IPS-18a (cell line): ENCODE results near the gene B3GALT6.
"Not testable (repeated sequence)": the region's sequence is repeated elsewhere in the genome, so short reads cannot be mapped to it uniquely, and the experiment has no call there.

Source experiments
- H3K27ac ChIP-seq: one replicate; pipeline ENCODE4 v1.5.1; 2013; ENCODE audit warnings: low read length
- H3K27me3 ChIP-seq: one replicate; pipeline ENCODE4 v1.6.1; 2013; ENCODE audit warnings: mild to moderate bottlenecking, low read length; ENCODE audit not compliant: control insufficient read depth, insufficient read depth
- H3K36me3 ChIP-seq: one replicate; pipeline ENCODE4 v1.6.1; 2013; ENCODE audit warnings: low read depth, low read length; ENCODE audit not compliant: control insufficient read depth
- H3K4me1 ChIP-seq: one replicate; pipeline ENCODE4 v1.6.1; 2013; ENCODE audit warnings: low read depth, low read length; ENCODE audit not compliant: control insufficient read depth
- H3K4me3 ChIP-seq: one replicate; pipeline ENCODE4 v1.5.1; 2013; ENCODE audit warnings: low read length
- H3K9ac ChIP-seq: one replicate; pipeline ENCODE4 v1.6.1; 2013; ENCODE audit warnings: mild to moderate bottlenecking, low read length, moderate library complexity
- H3K9me3 ChIP-seq: one replicate; pipeline ENCODE4 v1.6.1; 2013; ENCODE audit warnings: low read depth, low read length; ENCODE audit not compliant: control insufficient read depth

The B3GALT6 gene

DNA sequence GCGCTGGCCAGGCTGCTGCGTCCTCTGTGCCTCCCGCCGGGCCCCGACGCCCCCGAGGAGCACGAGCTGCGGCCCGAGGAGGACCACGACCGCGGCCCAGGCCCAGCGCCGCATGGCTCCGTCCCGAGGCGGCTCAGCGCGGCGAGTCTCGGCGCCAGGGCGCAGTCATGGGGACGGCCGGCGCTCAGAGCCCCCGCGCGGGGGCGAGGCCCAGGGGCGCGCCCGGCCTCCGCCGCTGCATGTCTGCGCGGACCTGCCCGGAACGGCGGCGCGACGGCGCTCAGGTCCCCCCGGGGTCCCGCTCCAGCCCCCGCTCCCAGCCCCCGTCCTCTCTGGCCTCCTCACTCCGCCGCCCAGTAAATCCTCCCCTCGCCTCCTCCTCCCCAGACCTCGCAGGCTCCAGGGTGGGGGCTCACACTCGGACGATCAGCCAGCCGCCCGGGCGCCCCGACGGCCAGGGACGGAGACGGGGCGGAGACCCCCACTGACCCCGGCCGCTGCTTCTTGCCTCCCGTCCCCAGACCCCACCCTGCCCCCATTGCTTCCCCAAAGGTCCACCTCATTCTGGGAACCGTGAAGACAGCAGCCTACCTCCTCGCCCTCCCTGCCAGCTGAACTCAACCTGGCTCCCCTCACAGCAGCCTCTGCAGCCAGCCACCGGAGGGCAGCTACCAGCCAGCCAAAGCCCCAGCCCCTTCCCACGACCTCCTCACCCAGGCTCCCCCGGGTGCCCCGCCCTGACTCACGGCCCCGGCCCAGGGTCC is 14.7 kb downstream of the B3GALT6 start, which contains the start of gene C1QTNF12:
TSS of gene C1QTNF12 (minus strand) at position 146 of the 764 bp plus-strand sequence. CDS start at position 114, 32 bp downstream.
- no peaks in the 10 kb centered on the region for H3K9me3 ChIP-seq
- no peak within 1 kb of the TSS for H3K9ac ChIP-seq
- H3K27ac ChIP-seq = no peak within 1 kb of the TSS
- no peak within 1 kb of the TSS for H3K4me3 ChIP-seq
- no peaks in the 10 kb centered on the region for H3K4me1 ChIP-seq
- H3K36me3 ChIP-seq = no peaks in the 10 kb centered on the region
- H3K27me3 ChIP-seq = peaks cover 29% of the 10 kb centered on the region

DNA sequence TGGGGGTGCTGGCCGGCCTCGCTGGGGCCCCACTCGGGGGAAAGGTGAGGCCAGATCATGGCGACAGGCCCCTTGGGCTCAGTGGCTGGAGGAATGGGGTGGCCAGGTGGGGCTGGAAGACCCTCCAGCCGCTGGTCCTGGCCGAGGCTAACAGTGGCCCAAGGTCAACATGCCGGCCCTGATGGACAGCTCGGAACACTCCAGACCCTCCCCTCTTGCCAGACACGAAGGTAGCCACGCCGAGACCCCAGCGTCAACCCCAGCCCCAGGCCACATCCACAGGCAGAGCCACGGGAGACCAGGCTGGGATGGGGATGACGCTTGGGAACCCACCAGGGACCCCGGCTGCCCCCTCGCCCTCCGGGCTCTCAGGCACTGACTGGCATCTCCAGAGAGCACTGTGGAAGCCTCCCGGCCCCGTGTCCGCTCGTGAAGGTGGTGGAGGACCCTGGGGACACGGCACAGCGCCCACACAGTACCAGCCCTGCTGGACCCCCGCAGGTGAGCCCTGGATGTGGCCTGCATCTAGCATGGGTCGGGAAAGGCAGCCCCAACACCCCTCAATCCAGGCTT is 15.4 kb downstream of the B3GALT6 start:
- no peaks in the 10 kb centered on the region for H3K4me1 ChIP-seq
- H3K27ac ChIP-seq = no peak overlapping the region
- H3K36me3 ChIP-seq = no peaks in the 10 kb centered on the region
- peaks cover 29% of the 10 kb centered on the region for H3K27me3 ChIP-seq
- no peak overlapping the region for H3K9ac ChIP-seq
- H3K9me3 ChIP-seq = no peaks in the 10 kb centered on the region
- no peak overlapping the region for H3K4me3 ChIP-seq

DNA sequence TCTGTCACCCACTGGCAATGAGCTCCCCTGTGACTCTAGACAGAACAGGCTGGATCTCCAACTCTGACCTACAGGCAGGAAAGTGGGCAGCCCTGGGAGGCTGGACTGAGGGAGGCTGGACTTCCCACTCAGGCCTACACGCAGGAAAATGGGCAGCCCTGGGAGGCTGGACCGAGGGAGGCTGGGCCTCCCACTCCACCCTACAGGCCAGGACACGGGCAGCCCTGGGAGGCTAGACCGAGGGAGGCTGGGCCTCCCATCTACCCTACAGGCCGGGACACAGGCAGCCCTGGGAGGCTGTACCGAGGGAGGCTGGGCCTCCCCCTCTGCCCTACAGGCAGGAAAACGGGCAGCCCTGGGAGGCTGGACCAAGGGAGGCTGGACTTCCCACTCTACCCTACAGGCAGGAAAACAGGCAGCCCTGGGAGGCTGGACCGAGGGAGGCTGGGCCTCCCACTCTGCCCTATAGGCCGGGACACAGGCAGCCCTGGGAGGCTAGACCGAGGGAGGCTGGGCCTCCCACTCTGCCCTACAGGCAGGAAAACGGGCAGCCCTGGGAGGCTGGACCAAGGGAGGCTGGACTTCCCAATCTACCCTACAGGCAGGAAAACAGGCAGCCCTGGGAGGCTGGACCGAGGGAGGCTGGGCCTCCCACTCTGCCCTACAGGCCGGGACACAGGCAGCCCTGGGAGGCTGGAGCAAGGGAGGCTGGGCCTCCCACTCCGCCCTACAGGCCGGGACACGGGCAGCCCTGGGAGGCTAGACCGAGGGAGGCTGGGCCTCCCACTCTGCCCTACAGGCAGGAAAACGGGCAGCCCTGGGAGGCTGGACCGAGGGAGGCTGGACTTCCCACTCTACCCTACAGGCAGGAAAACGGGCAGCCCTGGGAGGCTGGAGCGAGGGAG is 16.2 kb downstream of the B3GALT6 start:
- H3K27me3 ChIP-seq = peaks cover 29% of the 10 kb centered on the region
- not testable (repeated sequence) for H3K9ac ChIP-seq, H3K4me1 ChIP-seq, H3K36me3 ChIP-seq, H3K9me3 ChIP-seq, H3K4me3 ChIP-seq, H3K27ac ChIP-seq

DNA sequence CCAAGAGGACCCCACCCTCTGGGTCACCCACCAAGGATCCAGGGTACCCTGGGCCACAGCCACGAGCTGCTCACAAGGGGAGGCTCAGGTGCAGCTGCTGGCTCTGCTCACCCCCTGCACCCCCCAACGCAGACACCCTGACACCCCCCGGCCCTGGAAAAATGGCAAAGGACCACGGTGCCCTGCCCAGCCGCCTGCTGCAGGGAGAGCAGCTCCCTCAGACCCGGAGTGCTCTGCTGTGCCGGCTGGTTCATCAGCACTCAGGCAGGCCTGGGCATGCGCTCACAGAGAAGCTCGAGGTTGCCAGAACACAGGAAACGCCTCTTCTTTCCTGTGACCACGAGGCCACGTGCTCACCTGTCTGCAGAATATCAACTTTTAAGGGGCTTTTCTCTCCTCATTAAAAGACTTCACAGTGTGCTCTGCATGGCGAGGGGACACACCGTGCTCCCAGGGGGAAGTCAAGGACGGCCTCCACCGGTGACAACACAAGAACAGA is 18.8 kb downstream of the B3GALT6 start:
- Histone ChIP-seq H3K4me1 (no peaks in the 10 kb centered on the region), H3K9me3 (no peaks in the 10 kb centered on the region), H3K27ac (no peak overlapping the region), H3K9ac (no peak overlapping the region), H3K36me3 (peaks cover 6% of the 10 kb centered on the region), H3K27me3 (peaks cover 26% of the 10 kb centered on the region), H3K4me3 (no peak overlapping the region)

DNA sequence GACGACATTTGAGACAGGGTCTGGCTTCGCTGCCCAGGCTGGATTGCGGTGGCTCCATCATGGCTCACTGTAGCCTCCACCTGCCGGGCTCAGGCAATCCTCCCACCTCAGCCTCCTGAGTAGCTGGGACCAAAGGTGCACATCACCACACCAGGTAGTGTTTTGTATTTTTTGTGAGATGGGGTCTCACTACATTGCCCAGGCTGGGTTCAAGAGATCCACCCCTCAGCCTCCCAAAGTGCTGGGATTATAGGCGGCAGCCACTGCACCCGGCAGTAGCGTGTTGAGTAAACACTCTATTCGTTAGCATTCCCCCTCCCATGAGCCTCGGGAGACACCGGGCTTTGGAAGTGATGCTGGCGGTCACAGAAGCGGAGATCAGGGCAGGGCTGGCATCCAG is 21.3 kb downstream of the B3GALT6 start:
- Histone ChIP-seq H3K9me3 (no peaks in the 10 kb centered on the region), H3K4me1 (peaks cover 6% of the 10 kb centered on the region), H3K4me3 (no peak overlapping the region), H3K9ac (no peak overlapping the region), H3K27ac (no peak overlapping the region), H3K36me3 (peaks cover 10% of the 10 kb centered on the region), H3K27me3 (peaks cover 2% of the 10 kb centered on the region)

DNA sequence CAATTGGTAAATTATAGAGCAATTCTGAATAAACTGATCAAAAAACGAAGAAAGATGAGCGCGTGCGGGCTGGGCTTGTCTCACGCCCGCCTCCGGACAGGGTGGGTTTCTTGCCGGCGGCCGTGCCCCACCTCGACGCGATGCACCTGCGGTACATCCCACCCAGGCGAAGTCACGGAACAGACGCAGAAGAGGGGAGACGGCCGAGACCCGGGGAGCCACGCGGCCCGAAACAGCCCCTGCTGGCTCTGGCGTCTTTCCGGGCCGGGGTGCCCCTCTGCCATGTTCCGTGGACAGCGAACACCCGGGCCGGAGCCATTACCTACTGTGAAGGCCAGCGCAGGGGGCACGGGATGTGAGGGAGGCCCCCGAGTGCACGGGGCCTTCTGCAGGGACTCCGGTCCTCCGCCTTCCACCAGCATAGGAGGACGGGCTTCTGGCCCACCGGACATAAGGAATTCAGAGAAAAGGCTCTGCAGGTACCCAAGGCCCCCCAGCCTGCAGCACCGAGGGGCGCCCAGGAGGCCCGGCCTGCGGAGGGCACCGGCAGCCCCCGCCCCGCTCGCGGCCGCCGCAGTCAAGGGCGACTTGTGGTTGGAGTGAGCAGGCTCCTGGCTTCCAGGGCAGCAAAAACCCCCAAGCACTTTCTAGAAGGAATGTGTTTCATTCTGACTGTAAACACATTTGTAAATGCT is 22.1 kb downstream of the B3GALT6 start:
- Histone ChIP-seq H3K27ac (no peak overlapping the region), H3K4me3 (no peak overlapping the region), H3K36me3 (peaks cover 14% of the 10 kb centered on the region), H3K4me1 (peaks cover 6% of the 10 kb centered on the region), H3K9ac (no peak overlapping the region), H3K27me3 (no peaks in the 10 kb centered on the region), H3K9me3 (no peaks in the 10 kb centered on the region)

DNA sequence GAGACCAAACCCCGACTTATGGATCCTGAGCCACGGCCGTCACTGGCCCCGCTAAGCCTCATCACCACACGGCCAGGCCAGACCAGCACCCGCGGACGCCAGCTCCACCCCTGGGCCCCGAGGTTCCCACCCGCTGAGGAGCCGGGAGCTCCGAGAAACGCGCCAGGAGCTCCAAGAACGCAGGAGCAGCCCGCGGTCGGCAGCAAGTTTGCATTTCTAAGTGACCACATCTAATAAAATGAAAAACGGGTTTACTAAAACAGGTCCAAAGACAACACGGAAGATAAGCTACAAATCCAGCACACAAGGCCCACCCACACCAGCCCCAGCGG is 22.6 kb downstream of the B3GALT6 start:
- Histone ChIP-seq H3K27me3 (no peaks in the 10 kb centered on the region), H3K9ac (no peak overlapping the region), H3K36me3 (peaks cover 16% of the 10 kb centered on the region), H3K9me3 (no peaks in the 10 kb centered on the region), H3K4me3 (no peak overlapping the region), H3K27ac (no peak overlapping the region), H3K4me1 (peaks cover 6% of the 10 kb centered on the region)

DNA sequence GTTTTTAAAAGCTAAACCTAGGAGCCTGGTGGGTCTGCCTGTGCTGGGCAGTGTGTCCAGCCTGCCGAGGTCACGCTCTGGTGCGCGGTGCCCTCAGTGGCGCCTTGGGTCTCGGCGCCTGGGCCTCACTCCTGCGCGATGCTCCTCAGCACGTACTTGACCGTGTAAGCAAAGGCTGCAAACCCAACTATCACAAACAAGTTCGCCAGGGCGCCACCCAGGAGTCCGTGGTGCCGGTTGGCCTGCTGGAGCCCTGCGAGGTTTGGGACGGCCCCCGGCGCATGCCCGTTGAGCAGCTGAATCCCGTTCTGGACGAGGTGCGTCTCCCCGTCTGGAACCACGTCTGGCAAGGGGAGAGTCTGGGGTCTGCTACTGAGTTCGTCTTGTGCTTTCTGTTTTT is 23.0 kb downstream of the B3GALT6 start:
- Histone ChIP-seq H3K36me3 (peaks cover 19% of the 10 kb centered on the region), H3K4me1 (peaks cover 6% of the 10 kb centered on the region), H3K27me3 (no peaks in the 10 kb centered on the region), H3K9ac (no peak overlapping the region), H3K27ac (no peak overlapping the region), H3K9me3 (no peaks in the 10 kb centered on the region), H3K4me3 (no peak overlapping the region)

DNA sequence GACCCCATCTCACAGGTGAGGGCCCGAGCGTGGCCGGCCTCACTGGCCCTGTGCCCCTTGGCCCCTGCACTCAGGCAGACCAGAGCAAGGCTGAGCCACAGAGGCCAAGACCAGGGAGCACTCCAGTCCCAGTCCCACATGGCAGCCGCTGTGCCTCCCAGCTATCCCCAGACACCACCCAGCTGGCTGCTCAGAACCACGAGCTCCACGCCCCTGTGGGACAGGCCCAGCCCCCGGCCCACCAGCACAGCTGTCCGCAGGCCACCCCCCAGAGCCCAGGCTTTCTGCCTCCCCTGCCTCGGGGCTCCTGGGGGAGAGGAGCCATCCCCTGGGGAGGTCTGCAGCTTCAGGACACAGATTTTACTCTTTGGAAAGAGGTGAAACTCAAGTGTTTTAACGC is 23.6 kb downstream of the B3GALT6 start:
- H3K4me3 ChIP-seq = no peak overlapping the region
- no peak overlapping the region for H3K9ac ChIP-seq
- H3K36me3 ChIP-seq = peaks cover 19% of the 10 kb centered on the region
- no peak overlapping the region for H3K27ac ChIP-seq
- H3K9me3 ChIP-seq = no peaks in the 10 kb centered on the region
- H3K27me3 ChIP-seq = no peaks in the 10 kb centered on the region
- peaks cover 6% of the 10 kb centered on the region for H3K4me1 ChIP-seq

DNA sequence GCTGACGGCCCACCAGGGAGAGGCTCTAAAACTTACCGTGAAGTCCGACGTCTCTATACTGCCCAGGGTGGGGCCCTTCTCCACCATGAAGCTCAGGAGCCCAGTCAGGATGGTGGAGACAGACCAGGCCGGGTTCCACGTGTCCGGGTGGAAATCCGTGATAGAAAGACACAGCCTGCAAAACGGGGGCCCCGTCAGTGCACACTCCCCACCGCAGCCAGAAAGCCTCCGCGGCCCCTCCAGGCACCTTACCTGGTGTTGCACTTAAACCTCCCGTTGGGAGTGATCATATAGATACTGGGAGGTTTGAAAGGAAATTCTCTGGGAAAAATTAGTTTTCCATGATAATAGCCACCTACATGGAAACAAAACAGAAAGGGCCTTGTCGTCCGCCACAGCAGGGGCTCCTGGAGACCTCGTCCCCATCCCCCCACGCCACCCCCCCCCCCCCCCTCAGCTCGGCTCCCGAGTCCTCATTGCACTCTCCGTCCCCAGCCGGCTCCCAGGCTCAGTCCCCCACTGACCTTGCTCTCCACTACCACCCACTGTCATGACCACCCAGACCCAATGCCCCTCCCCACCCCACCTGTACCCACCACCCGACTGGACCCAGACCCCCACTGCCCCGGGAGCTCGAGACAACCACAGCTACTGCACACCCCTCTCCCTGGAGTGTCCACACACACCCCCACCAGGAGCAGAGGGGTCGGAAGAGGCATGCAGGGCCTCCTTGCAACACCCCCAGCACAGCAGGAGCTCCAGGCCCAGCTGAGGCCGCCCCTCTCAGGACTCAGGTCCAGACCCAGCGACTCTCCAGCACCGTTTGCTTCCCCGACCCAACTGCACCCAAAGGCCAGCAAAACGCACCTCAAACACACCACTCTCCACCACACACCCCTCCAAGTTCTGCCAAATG is 25.2 kb downstream of the B3GALT6 start:
- H3K36me3 ChIP-seq = peaks cover 22% of the 10 kb centered on the region
- H3K27me3 ChIP-seq = no peaks in the 10 kb centered on the region
- H3K27ac ChIP-seq = no peak overlapping the region
- H3K4me1 ChIP-seq = peaks cover 6% of the 10 kb centered on the region
- H3K9me3 ChIP-seq = no peaks in the 10 kb centered on the region
- H3K4me3 ChIP-seq = no peak overlapping the region
- H3K9ac ChIP-seq = no peak overlapping the region
